PC-9 (cell line): Measurements from ENCODE around the gene AKAP12. TPM values are rescaled to one million over a fixed set of nuclear protein-coding genes. Genes with fewer than 3 reads are reported as not detected.

Experiments
- BruUV-seq: library from RNA; stranded (reverse); fragments of 400-500 nt; replicated peaks from 2 replicates; lab custom pipeline; 2021; lab: Mats Ljungman, UMichigan
- CTCF ChIA-PET: fragments of 300-600 bp; sonication (Branson Sonifier 250); formaldehyde crosslinking; loops from one replicate; lab custom pipeline; 2022; ENCODE audit warnings: antibody characterized with exemption; lab: Charles Lee
- POLR2A ChIA-PET: fragments of 300-600 bp; sonication (Branson Sonifier 250); formaldehyde crosslinking; loops from one replicate; lab custom pipeline; 2022; ENCODE audit warnings: antibody characterized with exemption; ENCODE audit not compliant: unreplicated experiment; lab: Charles Lee
- DNase-seq, 2 experiments: peaks; one replicate each; pipeline versions ENCODE4 v3.0.0 to v3.0.0-alpha.2; 2015 to 2022; ENCODE audit warnings: mixed read lengths in 1 of 2
- H2AFZ ChIP-seq: fragments of 200-600 bp; sonication (generic); 2 replicates; pipeline ENCODE4 v1.8.1; 2017; ENCODE audit warnings: antibody characterized with exemption
- H3F3A ChIP-seq: fragments of 200-600 bp; sonication (generic); 2 replicates; pipeline ENCODE4 v1.8.1; 2017; ENCODE audit warnings: antibody characterized with exemption, mild to moderate bottlenecking, low read depth; ENCODE audit not compliant: insufficient read depth
- H3K27ac ChIP-seq: fragments of 200-600 bp; sonication (generic); 2 replicates; pipeline ENCODE4 v1.6.1; 2016; ENCODE audit warnings: mixed run types
- H3K27me3 ChIP-seq: fragments of 200-600 bp; sonication (generic); 2 replicates; pipeline ENCODE4 v1.6.1; 2016; ENCODE audit warnings: low read depth, mixed run types; ENCODE audit not compliant: insufficient read depth
- H3K36me3 ChIP-seq: fragments of 200-600 bp; sonication (generic); 2 replicates; pipeline ENCODE4 v1.6.1; 2016; ENCODE audit warnings: low read depth, mixed run types
- H3K4me1 ChIP-seq: fragments of 200-600 bp; sonication (generic); replicated peaks from 2 replicates; pipeline ENCODE4 v1.6.1; 2016; ENCODE audit warnings: mixed run types; ENCODE audit not compliant: insufficient read depth
- H3K4me2 ChIP-seq: fragments of 200-600 bp; sonication (generic); 2 replicates; pipeline ENCODE4 v1.6.1; 2017; ENCODE audit warnings: mixed run types
- H3K4me3 ChIP-seq: fragments of 200-600 bp; sonication (generic); 2 replicates; pipeline ENCODE4 v1.6.1; 2016; ENCODE audit warnings: mixed run types
- H3K79me2 ChIP-seq: fragments of 200-600 bp; sonication (generic); 2 replicates; pipeline ENCODE4 v1.6.1; 2017; ENCODE audit warnings: low read depth, mixed run types
- H3K9me2 ChIP-seq: fragments of 200-600 bp; sonication (generic); 2 replicates; pipeline ENCODE4 v1.8.1; 2017; ENCODE audit warnings: mild to moderate bottlenecking; ENCODE audit not compliant: insufficient read depth
- H3K9me3 ChIP-seq: fragments of 200-600 bp; sonication (generic); 2 replicates; pipeline ENCODE4 v1.8.1; 2016; ENCODE audit warnings: low read depth; ENCODE audit not compliant: insufficient read depth
- H4K20me1 ChIP-seq: fragments of 200-600 bp; sonication (generic); 2 replicates; pipeline ENCODE4 v1.8.1; 2017; ENCODE audit not compliant: insufficient read depth
- EZH2 ChIP-seq: fragments of 200-600 bp; sonication (generic); IDR thresholded peaks from 2 replicates; pipeline ENCODE4 v1.8.0; 2017; ENCODE audit warnings: antibody characterized with exemption, low read depth
- intact Hi-C: fragments of 100-400 bp; cut with micrococcal nuclease; formaldehyde crosslinking; loops from one replicate; pipeline ENCODE4 v1.10.0; 2022; ENCODE audit not compliant: unreplicated experiment
- total RNA-seq: library from RNA; stranded (reverse); gene quantifications from 2 replicates; pipeline ENCODE4 v1.2.3, GENCODE V29; 2021
- TF ChIP-seq, protein P1 (sequence below): fragments of 200-600 bp; sonication (generic); conservative IDR thresholded peaks from 2 replicates; pipeline ENCODE4 v1.6.1; 2017; ENCODE audit warnings: mixed run types, antibody characterized with exemption, mild to moderate bottlenecking, moderate library complexity

The AKAP12 gene
- total RNA-seq, 1 experiment from 2014 or later = 12.6 TPM

DNA sequence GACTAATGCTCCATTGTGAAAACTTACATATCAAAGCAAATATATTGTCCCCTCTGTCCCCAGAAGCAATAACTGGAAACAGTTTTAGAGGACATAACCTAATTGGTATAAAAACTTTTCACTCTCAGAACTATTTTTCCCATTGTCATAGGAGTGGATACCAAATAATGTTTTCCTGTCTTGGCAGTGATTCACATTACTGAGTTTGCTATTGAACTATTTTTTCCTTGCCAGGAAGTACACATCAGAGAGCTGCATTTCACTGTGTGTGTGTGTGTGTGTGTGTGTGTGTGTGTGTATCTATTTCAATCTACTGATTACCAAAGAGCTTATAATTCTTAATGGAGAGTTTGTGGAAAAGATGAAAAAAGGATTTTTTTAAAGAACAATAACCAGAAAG lies 45.4 kb downstream of the AKAP12 start:
- H3K4me2 ChIP-seq = no peak overlapping the region
- H2AFZ ChIP-seq = no peak overlapping the region
- no TSS peak for BruUV-seq
- H3K9me3 ChIP-seq = no peaks in the 10 kb centered on the region
- H4K20me1 ChIP-seq = no peaks in the 10 kb centered on the region
- no peaks in the 10 kb centered on the region for H3K79me2 ChIP-seq
- TF ChIP-seq EZH2 = no peak
- TF ChIP-seq, protein P1, sequence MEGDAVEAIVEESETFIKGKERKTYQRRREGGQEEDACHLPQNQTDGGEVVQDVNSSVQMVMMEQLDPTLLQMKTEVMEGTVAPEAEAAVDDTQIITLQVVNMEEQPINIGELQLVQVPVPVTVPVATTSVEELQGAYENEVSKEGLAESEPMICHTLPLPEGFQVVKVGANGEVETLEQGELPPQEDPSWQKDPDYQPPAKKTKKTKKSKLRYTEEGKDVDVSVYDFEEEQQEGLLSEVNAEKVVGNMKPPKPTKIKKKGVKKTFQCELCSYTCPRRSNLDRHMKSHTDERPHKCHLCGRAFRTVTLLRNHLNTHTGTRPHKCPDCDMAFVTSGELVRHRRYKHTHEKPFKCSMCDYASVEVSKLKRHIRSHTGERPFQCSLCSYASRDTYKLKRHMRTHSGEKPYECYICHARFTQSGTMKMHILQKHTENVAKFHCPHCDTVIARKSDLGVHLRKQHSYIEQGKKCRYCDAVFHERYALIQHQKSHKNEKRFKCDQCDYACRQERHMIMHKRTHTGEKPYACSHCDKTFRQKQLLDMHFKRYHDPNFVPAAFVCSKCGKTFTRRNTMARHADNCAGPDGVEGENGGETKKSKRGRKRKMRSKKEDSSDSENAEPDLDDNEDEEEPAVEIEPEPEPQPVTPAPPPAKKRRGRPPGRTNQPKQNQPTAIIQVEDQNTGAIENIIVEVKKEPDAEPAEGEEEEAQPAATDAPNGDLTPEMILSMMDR = no peak
- H3K27me3 ChIP-seq = no peaks in the 10 kb centered on the region
- H3K4me3 ChIP-seq = no peak overlapping the region
- ChIA-PET POLR2A (no interaction called here), CTCF (interaction anchor here (0.6 kb wide), 1 partner anchor 40 kb away, joined by 3 read pairs; no protein-coding TSS in a partner anchor)
- intact Hi-C loops = no loop called here
- H3K4me1 ChIP-seq = no peaks in the 10 kb centered on the region
- DNase-seq = no peak
- no peaks in the 10 kb centered on the region for H3K36me3 ChIP-seq
- H3F3A ChIP-seq = peaks cover 5% of the 10 kb centered on the region; the same call in 1 of the 2 replicates
- no peaks in the 10 kb centered on the region for H3K9me2 ChIP-seq
- no peak overlapping the region for H3K27ac ChIP-seq

- ChIA-PET POLR2A (no interaction called here), CTCF (no interaction called here)
- Histone ChIP-seq H3F3A (peaks cover 5% of the 10 kb centered on the region; the same call in 1 of the 2 replicates), H3K27ac (no peak overlapping the region), H3K4me1 (no peaks in the 10 kb centered on the region), H3K79me2 (no peaks in the 10 kb centered on the region), H3K36me3 (no peaks in the 10 kb centered on the region), H3K4me2 (no peak overlapping the region), H3K27me3 (no peaks in the 10 kb centered on the region), H3K9me3 (no peaks in the 10 kb centered on the region), H2AFZ (no peak overlapping the region), H4K20me1 (no peaks in the 10 kb centered on the region), H3K4me3 (no peak overlapping the region), H3K9me2 (no peaks in the 10 kb centered on the region)
- intact Hi-C loops = no loop called here
- TF ChIP-seq, protein P1 = no peak
- TF ChIP-seq EZH2 = no peak
- no TSS peak for BruUV-seq
- peak in 1 of 2 experiments; percentile 5 for DNase-seq
Observed at GRCh38 chr6:151286214-151286613, 46.4 kb downstream of the AKAP12 start.

DNA sequence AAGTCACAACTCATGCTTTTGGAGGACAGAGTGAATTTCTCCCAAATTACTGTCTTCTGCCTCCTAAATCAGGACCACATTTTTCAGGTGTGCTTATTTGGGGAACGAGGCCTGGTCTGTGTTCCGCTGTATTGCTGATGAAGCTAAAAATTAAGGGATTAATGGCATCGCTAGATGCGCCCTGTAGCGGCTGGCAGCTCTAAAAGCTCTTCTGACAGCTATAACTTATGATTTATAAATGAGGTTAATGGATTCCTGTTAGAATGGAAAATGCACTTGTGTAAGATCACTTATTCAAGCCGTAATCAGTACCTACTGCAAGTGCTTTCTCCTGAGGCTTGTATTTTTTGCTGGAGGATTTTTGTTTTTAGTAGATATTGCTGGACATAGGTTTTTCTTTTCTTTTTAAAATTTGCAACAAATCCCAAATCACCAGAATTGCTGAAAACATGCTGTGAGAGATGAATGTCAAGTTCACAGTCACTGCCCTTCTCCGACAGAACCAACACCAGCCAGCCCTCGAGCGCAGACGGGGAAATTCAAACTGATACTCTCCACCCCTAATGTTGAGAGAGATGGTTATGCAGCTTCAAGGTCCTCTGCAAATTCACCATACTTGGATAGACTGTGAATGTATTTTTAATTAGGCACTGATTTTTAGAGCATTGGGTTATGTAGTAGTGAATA lies 49.1 kb downstream of the AKAP12 start:
- intact Hi-C loops = no loop called here
- Histone ChIP-seq H3F3A (peaks cover 5% of the 10 kb centered on the region; the same call in 1 of the 2 replicates), H3K4me3 (no peak overlapping the region), H2AFZ (no peak overlapping the region), H4K20me1 (no peaks in the 10 kb centered on the region), H3K9me3 (no peaks in the 10 kb centered on the region), H3K27me3 (no peaks in the 10 kb centered on the region), H3K79me2 (0 out of 2 replicates have a peak, but pooled peaks cover 4% of the 10 kb centered on the region), H3K36me3 (no peaks in the 10 kb centered on the region), H3K9me2 (no peaks in the 10 kb centered on the region), H3K4me2 (no peak overlapping the region), H3K27ac (no peak overlapping the region), H3K4me1 (no peaks in the 10 kb centered on the region)
- CTCF ChIA-PET = no interaction called here
- DNase-seq = no peak
- no peak for TF ChIP-seq EZH2
- TF ChIP-seq, protein P1 = no peak
- no TSS peak for BruUV-seq
- POLR2A ChIA-PET = interaction anchor here (0.7 kb wide), 1 partner anchor 471 kb away, joined by 11 read pairs; no protein-coding TSS in a partner anchor
